ENCODE results near the gene CACNA1C. TPM values are rescaled to one million over a fixed set of nuclear protein-coding genes. Genes with fewer than 3 reads are reported as not detected.

The CACNA1C gene
- total RNA-seq, 1 donor, result 16.6 TPM

- no peak overlapping the region for H3K4me3 ChIP-seq (ENCODE audit: low read depth, low read length)
- no peak for DNase-seq (ENCODE audit: low read depth)
- TF ChIP-seq CTCF (IDR thresholded peaks at IDR 0.05; ENCODE audit: insufficient read depth, low read length), result no peak
Observed at GRCh38 chr12:2484141-2484776, 431.5 kb downstream of the CACNA1C start.

- TF ChIP-seq CTCF (IDR thresholded peaks at IDR 0.05; ENCODE audit: insufficient read depth, low read length), result no peak
- H3K4me3 ChIP-seq (ENCODE audit: low read depth, low read length), result no peak overlapping the region
- no peak for DNase-seq (ENCODE audit: low read depth)
Observed at GRCh38 chr12:2485681-2486080, 432.9 kb downstream of the CACNA1C start.

GRCh38 chr12:2486796-2487195 lies 434.0 kb downstream of the CACNA1C start:
- DNase-seq (ENCODE audit: low read depth), result no peak
- TF ChIP-seq CTCF (IDR thresholded peaks at IDR 0.05; ENCODE audit: insufficient read depth, low read length), result no peak
- H3K4me3 ChIP-seq (ENCODE audit: low read depth, low read length), result no peak overlapping the region

GRCh38 chr12:2487278-2487677 lies 434.5 kb downstream of the CACNA1C start:
- DNase-seq (ENCODE audit: low read depth), result no peak
- TF ChIP-seq CTCF (IDR thresholded peaks at IDR 0.05; ENCODE audit: insufficient read depth, low read length), result no peak
- no peak overlapping the region for H3K4me3 ChIP-seq (ENCODE audit: low read depth, low read length)

GRCh38 chr12:2488131-2488530 lies 435.3 kb downstream of the CACNA1C start:
- H3K4me3 ChIP-seq (ENCODE audit: low read depth, low read length), result no peak overlapping the region
- no peak for DNase-seq (ENCODE audit: low read depth)
- no peak for TF ChIP-seq CTCF (IDR thresholded peaks at IDR 0.05; ENCODE audit: insufficient read depth, low read length)

- H3K4me3 ChIP-seq (ENCODE audit: low read depth, low read length), result no peak overlapping the region
- no peak for DNase-seq (ENCODE audit: low read depth)
- TF ChIP-seq CTCF (IDR thresholded peaks at IDR 0.05; ENCODE audit: insufficient read depth, low read length), result no peak
Observed at GRCh38 chr12:2488596-2488995, 435.8 kb downstream of the CACNA1C start.

- TF ChIP-seq CTCF (IDR thresholded peaks at IDR 0.05; ENCODE audit: insufficient read depth, low read length), result no peak
Observed at GRCh38 chr12:2489275-2489674, 436.5 kb downstream of the CACNA1C start.

More at GRCh38 chr12:2489275-2489674, 436.5 kb downstream of the CACNA1C start:
- no peak overlapping the region for H3K4me3 ChIP-seq (ENCODE audit: low read depth, low read length)
- no peak for DNase-seq (ENCODE audit: low read depth)

Data from fibroblast of the aortic adventitia (primary cell).